ENCODE data around the gene TSKS. TPM values are rescaled to one million over a fixed set of nuclear protein-coding genes. Genes with fewer than 3 reads are reported as not detected.

Gene TSKS
- total and polyA plus RNA-seq, 10 of the 15 experiments (the other 5 are each of a cell fraction or from before 2014, with no cell fraction given), result not detected

- TF ChIP-seq REST (IDR thresholded peaks at IDR 0.05; ENCODE audit: low read depth, low read length) (no peak), YBX1 (IDR thresholded peaks at IDR 0.05) (no peak), IRF4 (IDR thresholded peaks at IDR 0.05; ENCODE audit: low read depth, low read length) (no peak), CREB1 (IDR thresholded peaks at IDR 0.05; ENCODE audit: low read depth) (0 out of 2 replicates have a peak, but pooled peaks have one; percentile 50), ESRRA (IDR thresholded peaks at IDR 0.05; ENCODE audit: low read length) (no peak), POLR2AphosphoS5 (IDR thresholded peaks at IDR 0.05; ENCODE audit: low read length) (no peak), EED (IDR thresholded peaks at IDR 0.05; ENCODE audit: low read depth) (no peak), ZNF622 (IDR thresholded peaks at IDR 0.05) (no peak)
These were observed 45.6 kb upstream of the TSKS start (continued) for GRCh38 chr19:49808711-49809159.

- Histone ChIP-seq H3K36me3 (ENCODE audit: control insufficient read depth in 2 of 2, insufficient read depth in 2 of 2, low read length in 1 of 2) (peaks cover 6 to 9% of the 10 kb centered on the region in 2 experiments; a peak in 3 of 4 replicates), H3K4me1 (ENCODE audit: control insufficient read depth, insufficient read depth, low read length) (peaks cover 7% of the 10 kb centered on the region; the same call in 1 of the 2 replicates), H3K27ac (ENCODE audit: control insufficient read depth, insufficient read depth) (no peak overlapping the region), H3K9ac (ENCODE audit: control insufficient read depth, insufficient read depth, low read length) (no peak overlapping the region), H4K20me1 (ENCODE audit: control insufficient read depth, insufficient read depth) (no peaks in the 10 kb centered on the region), H3K27me3 (replicated peaks in 1 of 2; ENCODE audit: control insufficient read depth in 2 of 2, insufficient read depth in 2 of 2, low read length in 1 of 2) (no peaks in the 10 kb centered on the region), H2AFZ (ENCODE audit: control insufficient read depth, low read depth, low read length) (no peak overlapping the region), H3K4me2 (ENCODE audit: control insufficient read depth, insufficient read depth) (0 out of 2 replicates have a peak overlapping the region, but pooled peaks have one; percentile 87), H3K79me2 (ENCODE audit: control insufficient read depth, insufficient read depth, low read length) (no peaks in the 10 kb centered on the region), H3K9me3 (replicated peaks; ENCODE audit: control insufficient read depth, insufficient read depth, low read length) (no peaks in the 10 kb centered on the region), H3K4me3 (no peak overlapping the region)
- FAIRE-seq, result no peak
- no peak for DNase-seq (ENCODE audit: low read depth, low spot score)
- in situ Hi-C loops (cut with MboI) (no loop called here), intact Hi-C loops (cut with micrococcal nuclease; ENCODE audit: unreplicated experiment) (loop anchor here (5.0 kb wide), 1 partner anchor 41 kb away; the partner anchor contains the start of gene AP2A1)
- WGBS (ENCODE audit: insufficient coverage, insufficient replicate concordance, low lambda C conversion rate, missing lambda C conversion rate), result 83% methylated on average over 20 of the region's 20 CpGs
- TF ChIP-seq JUNB (IDR thresholded peaks at IDR 0.05), result no peak
- ChIA-PET SMC1A (ENCODE audit: uncharacterized antibody, unreplicated experiment) (no interaction called here), POLR2A (interaction anchor here (0.6 kb wide), 2 partner anchors 17 to 295 kb away, joined by 3 read pairs; partner anchors contain the start of gene FCGRT), CTCF (interaction anchor here (1.2 kb wide), 1 partner anchor 59 kb away, joined by 3 read pairs; no protein-coding TSS in a partner anchor), RAD21 (ENCODE audit: unreplicated experiment) (interaction anchor here (0.7 kb wide), 1 partner anchor 127 kb away, joined by 3 read pairs; no protein-coding TSS in a partner anchor)
- no peak for ATAC-seq
- BruUV-seq (replicated peaks), result no TSS peak
These were observed 45.0 kb upstream of the TSKS start for GRCh38 chr19:49807904-49808675.
